Measurements from ENCODE around the gene INPP5A.
"Not testable (repeated sequence)": the region's sequence is repeated elsewhere in the genome, so short reads cannot be mapped to it uniquely, and the experiment has no call there.

Gene INPP5A

DNA sequence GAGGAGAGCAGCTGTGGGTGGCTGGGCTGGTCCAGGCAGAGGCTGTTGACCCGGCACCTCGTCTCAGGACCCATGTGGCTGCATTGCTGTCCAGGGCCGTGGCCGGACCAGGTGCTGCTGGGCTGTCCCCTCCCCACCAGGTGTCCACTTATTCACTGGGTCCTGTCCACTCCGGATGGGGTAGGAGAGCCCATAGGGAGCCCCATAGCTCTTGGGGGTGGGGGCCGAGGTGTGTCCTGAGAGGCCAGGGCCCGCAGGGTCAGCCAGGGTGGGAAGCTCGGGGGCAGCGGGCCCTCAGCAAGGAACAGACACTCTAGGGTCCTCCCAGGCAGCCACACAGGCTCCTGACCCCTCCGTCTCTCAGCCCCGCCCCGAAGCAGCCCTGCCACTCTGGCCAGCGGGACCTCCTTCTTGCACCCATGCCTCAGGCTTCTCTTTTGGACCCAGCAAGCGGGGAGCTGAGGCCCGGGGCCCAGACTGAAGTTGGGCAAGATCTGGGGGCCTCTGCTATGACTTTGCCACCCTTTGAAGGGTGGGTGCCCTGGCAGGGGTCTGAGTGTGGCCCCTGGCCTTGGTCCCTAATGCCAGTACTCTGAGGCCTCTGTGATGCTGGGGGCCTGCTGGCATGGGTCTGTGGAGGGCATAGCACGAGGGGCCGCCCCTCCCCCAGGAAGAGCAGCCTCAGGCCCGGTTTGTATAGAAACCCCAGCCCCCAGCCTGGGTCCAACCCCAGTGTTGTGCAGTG, 162.0 kb downstream of the INPP5A start:
- DNase-seq, result no peak

DNA sequence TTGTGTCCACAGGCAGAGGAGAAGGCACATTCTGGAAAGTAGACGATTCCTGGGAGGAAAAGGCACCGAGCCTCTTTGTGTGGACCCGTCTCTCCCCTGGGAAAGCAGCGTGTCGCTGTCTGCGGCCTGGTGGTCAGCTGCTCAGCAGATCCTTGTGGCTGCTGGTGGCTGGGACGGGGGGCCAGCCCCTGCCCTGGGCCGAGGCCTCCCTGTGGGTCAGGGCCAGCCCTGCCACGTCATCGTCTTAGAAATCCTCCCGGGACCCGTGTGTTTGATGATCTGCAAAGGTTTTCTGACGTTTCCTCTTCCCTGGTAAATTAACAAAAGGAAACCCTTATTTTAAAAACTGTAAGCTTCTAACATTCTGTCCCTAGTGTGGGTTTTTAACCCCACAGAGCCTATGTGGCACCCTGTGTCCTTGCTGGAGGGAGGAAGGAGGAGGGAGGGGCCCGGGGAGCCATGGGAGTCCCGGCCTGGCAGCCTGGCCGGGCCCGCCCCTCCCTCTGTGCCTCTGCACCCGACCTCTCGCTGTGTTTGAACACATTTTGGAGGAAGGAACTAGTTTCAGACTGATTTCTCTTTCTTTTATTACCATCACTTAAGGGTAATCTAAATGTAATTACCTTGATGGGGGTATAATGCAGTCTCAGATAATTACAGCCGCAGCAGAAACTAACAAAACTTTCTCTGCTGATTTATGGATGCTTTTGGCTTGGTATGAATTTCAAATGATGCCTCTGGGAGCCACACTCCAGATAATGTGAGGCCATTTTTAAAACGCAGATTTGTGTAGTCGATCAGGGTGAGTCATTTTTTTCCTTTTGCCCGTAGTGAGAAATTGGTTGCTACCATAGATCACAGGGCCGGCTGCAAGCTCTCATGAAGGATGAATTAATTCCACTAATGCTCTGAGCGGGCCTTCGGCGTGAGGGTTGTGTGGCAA, 162.8 kb downstream of the INPP5A start:
- DNase-seq, result no peak

DNA sequence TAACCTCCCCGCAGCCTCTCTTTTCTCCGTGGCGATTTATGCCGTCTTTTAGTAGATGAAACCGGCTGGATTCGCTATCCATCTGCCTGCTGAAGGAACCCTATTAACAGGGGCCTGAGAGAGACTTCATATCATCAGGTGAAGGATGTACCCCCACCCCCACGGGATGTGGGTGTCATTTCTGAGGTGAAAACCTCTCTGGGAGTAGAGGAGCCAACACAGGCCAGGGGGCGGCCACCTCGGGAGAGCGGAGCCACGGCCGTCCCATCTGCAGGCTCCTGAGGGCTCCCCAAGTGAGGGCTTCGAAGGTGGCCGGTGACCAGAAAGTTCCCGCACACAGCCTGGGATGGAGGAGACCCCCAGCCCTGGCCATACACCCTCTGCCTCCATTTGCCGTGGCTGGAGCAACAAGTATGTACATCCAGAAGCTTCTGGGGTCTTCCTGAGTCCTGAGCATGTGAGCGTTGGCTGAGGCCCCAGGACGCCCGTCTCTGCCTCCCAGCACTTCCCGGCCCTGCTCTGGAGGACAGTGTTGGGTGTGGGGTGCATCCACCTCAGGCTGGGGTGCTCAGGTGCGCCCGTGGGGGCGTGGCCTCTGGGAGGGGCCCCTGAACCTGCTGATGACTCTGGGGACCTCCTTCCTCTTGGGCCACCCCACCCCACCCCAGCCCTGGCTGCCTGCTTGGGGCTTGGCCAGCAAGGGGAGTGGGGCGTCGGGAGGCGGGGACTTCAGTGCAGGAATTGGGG, 163.7 kb downstream of the INPP5A start:
- DNase-seq, result no peak

DNA sequence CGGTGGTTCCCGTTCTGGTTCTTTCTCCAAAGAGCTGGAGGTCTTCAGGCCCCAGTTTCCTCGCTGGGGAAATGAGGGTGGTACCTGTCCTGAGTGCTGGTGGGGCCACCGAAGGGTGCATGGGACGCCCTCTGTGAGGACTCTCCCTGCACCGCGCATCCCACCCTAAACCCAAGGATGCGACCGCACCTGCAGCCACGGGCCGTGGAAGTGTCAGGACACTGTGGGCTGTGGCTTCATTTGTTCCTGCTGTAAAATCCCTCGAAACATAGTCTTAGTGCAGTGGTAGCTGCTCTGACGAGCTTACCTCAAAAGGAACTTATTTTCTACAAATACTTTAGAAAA, 164.2 kb downstream of the INPP5A start:
- no peak for DNase-seq

DNA sequence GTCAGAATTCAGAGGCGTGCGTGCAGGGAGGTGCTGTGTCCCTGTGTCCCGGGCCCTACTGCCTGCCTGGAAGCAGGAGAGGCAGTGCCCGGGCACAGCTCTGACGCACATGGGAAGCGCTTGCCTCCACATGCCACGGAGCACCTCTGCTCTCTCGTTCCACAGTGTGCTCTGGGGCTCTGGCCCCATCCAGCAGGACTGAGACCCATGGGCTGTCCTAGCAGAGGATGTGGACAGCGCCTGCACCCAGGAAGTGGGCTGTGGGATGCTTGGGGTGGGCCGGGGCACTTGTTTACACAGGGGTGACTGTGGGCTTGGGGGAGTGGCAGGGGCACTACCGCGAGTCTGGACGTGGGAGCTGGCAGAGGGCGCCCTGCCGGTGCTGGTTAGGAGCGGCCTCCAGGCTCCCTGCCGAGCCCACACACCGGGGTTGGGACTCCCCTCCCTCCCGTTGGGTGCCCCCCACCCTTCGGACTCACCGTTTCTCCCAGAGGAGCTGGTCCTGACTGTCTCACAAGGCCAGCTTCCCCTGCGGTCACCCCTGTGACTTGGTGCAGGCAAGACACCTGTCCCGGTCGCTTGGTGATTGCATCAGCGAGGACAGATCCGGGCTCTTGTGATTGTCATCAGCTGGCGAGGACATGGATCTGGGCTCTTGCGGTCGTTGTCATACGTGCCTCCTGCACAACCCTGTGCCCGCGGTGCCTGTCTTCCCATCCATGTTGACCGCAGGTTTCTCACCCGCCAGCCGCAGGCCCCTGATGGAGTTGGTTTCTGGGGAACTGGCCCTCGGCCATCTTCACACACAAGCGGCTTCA, 165.2 kb downstream of the INPP5A start:
- DNase-seq, result no peak

DNA sequence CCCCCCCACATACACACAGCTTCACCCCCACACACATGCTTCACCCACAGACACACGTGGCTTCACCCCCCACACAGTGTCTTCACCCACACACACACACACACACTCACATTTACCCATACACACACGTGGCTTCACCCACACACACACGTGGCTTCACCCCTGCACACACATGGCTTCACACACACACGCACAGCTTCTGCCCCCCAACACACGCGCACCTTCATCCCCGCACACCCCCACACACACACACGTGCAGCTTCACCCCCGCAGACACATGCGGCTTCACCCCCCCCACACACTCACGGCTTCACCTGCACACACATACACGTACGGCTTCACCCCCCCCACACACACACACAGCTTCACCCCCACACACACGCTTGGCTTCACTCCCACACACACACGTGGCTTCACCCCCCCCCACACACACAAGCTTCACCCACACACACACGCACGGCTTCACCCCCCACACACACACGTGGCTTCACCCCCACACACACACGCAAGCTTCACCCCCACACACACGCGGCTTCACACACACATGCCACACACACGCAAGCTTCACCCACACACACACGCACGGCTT, 165.9 kb downstream of the INPP5A start:
- no peak for DNase-seq

DNA sequence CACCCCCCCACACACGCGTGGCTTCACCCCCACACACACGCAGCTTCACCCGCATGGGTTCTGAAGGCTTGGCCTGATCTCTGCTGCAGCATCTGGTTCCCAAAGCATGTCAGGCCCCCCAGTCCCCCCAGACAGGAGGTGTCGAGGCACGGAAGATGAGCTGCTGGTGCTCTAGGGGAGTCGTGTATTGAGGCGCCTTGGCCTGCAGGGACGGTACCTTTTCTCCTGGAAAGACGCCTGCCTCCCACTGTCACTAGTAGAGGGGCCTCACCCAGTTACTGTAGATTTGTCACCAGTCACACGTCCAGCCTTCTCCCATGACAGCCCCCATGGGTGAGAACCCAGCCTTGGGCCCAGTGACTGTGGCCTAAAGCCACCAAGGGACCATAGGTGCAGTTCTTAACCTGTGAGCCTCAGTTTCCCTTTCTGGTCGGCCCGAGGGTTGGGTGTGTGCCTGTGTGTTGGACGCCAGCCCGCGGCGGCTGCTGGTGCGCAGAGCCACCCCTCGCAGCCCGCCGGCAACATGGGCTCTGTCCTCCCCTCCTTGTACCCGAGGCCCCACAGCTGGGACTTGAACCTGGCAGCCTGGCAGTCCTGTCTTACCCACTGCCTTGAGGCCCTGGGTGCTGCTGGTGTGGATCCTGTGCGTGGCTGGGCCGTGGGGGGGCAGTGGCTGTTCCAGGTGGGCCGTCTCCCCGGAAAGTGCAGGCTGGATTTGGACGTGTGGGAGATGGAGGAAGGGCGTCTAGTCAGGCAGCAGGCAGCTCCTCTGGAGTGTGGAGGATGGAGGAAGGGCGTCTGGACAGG, 166.6 kb downstream of the INPP5A start:
- no peak for DNase-seq

DNA sequence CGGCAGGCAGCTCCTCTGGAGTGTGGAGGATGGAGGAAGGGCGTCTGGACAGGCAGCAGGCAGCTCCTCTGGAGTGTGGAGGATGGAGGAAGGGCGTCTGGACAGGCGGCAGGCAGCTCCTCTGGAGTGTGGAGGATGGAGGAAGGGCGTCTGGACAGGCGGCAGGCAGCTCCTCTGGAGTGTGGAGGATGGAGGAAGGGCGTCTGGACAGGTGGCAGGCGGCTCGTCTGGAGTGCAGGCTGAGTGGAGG, 167.2 kb downstream of the INPP5A start:
- DNase-seq, result not testable (repeated sequence)

DNA sequence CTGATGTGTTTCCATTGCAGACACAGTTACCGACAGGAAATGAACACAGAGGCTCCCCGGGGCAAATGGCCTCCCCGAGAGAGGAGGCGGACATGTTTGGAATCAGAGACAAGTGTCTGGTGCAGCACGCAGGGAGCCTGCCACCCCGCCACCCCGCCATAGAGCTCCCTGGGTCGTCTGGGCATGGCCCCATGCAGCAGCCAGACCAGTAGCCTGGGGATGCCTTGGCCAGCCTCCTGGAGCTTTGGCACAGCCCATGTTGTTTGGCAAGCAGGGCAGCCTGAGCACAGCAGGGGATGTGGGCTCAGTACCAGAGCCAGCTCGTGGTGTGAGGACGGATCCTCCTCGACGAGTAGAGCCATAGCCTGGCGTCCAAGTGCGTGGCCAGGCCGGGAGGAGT, 167.6 kb downstream of the INPP5A start:
- peak; percentile 32 for DNase-seq

DNA sequence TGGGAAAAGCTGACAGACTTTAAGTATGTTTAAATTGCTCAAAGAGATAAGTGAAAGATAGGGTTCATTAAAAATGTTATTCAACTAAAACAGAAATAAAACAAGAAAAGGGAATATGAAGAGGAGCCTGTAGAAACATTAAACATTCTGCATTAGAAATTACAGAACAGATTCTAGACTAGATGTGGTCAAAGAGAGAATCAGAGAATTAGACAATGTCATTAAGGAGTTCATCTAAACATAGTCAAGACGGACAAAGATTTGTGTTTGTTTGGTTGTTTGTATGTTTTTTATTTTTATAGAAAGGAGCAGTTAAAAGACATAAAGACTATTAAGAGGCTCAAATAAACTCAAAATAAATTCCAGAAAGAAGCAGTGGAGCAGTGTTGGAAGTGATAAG, 168.4 kb downstream of the INPP5A start:
- no peak for DNase-seq

DNA sequence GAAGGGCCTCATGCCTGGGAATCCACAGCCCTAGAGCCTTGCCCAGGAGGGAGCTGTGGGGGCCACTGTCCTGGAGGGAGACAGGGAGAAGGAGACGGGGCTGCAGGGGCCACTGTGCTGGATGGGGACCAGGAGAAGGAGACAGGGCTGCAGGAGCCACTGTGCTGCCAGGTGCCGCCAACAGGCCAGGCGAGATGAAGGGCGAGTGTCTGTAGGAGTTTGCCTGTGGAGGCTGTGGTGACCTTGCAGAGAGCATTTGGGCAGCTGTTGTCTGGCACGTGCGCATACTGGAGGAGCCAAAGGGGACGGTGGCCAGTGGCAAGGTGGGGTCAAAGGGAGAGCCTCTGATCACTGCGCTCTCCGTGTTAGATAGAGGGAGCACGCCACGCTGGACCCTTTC, 169.1 kb downstream of the INPP5A start:
- DNase-seq, result no peak

DNA sequence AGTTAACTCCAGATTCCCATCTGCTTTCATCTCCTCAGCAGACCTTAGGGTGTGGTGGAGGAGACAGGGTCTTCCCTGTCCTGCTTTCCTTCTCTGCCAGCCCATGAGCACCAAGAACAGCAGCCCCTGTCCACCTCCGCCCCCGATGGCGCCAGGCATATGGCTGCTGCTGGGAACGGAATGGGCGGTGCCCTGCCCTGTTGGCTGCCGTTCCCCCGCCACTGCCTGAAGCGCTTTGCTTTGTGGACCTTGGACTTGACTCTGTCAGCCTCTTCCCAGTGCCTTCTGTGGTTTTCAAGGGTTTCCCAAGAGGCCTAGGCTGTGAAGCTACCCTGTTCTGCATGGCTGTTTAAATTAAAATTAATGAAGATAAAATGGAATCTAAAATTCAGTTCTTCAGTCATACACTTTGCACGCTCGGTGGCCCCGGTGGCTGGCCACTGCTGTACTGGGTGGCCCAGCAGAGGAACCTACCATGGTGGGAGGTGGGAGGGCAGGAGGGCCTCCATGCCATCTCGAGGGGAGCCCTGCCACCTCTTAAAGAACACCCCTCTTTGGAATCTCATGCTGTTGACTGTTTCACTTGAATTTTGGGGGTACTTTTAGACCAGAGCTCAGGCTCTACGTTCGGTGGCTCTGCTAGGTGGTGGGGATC, 169.7 kb downstream of the INPP5A start:
- no peak for DNase-seq

DNA sequence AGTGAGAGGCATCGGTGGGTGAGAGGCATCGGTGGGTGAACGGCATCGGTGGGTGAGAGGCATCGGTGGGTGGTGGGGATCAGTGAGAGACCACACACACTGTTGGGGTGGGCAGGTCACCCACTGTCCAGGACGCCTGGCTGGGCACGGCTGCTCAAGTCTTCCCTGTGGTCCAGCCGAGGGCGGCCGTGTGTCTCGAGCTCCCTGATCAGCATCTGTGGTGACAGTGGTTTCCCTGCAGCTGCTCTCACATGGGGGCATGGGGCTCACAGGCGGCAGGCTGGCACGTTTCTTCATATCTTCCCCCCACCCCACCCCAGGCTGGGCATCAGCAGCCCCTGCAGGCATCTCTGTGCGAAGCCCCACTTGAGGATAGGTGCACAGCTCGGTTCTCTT, 170.2 kb downstream of the INPP5A start:
- DNase-seq, result no peak

DNA sequence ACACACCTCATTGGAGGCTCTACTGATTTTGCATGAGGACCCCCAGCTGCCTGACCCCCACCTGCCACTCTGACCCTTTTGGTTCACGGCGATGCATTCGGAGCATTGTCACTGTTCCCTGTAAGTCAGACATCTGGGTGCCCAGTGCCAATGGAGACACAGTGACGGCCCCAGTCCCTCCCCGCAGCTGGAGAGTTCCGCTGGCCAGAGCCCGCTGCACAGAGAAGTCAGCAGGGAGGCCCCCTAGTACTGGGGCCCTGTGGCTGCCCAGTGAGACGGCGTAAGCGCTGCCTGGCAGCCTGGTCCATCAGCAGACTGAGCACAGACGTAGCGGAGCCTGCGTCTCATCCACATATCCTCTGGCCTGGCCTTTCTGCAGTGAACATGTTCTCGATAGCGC, 170.9 kb downstream of the INPP5A start:
- peak; percentile 71 for DNase-seq

DNA sequence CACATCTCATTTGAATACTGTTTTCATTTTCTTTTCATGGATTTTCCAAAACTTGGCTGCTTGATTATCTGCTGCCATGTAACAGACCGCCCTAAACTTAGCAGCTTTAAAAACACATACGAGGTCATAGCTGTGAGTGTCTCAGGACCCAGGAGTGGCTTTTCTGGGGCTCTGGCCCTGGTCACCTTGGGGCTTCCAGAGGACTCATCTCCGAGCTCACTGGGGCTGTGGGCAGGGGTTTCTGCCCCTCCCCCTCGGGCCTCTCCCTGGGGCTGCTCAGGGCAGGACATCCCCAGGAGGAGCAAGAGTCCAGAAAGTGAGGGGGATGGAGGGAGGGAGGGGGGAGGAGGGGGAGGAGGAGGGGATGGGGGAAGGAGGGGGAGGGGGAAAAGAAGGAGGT, 171.3 kb downstream of the INPP5A start:
- DNase-seq, result no peak

DNA sequence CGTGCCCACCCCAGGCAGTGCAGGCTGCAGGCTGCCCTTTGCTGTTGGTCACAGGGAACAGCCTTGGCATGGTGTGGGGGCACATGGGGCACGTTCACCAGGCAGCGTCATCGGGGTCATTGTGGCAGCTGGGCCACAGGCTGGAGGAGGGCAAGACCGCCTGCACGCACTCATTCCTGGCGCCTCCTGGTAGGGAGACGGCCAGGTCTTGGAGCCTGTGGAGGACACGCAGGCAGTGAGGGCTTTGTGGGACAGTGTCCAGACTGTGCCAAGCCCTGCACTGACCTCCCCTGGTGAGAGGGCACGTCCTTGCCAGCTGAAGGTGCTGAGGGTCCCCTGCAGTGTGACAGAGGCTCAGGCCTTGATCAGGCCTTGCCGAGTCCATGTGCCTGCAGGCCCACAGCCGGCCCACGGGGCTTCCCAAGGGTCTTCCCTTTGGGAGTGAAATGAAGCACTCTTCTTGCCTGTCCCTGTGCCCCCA, 171.9 kb downstream of the INPP5A start:
- no peak for DNase-seq

DNA sequence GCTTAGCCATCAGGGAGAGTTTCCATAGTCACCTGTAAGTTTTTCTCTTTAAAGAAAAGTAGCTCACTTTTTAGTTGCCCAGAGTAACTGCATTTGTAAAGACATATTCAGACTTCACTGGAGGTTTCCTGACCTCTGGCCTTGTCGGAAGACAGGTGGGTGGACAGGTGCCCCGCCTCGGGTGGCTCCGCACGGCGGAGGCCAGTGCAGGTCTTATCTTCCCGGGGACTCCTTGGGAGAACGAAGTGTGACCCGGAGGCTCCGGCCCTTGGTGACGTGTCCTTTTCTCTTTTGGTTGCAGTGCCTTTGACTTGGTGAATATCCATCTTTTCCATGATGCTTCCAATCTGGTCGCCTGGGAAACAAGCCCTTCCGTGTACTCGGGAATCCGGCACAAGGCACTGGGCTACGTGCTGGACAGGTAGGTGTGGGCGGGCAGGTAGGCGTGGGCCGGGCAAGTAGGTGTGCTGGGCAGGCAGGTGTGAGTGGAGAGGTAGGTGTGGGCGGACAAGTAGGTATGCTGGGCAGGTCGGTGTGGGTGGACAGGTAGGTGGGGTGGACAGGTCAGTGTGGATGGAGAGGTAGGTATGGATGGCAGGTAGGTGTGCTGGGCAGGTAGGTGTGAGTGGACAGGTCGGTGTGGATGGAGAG, 172.6 kb downstream of the INPP5A start:
- no peak for DNase-seq

DNA sequence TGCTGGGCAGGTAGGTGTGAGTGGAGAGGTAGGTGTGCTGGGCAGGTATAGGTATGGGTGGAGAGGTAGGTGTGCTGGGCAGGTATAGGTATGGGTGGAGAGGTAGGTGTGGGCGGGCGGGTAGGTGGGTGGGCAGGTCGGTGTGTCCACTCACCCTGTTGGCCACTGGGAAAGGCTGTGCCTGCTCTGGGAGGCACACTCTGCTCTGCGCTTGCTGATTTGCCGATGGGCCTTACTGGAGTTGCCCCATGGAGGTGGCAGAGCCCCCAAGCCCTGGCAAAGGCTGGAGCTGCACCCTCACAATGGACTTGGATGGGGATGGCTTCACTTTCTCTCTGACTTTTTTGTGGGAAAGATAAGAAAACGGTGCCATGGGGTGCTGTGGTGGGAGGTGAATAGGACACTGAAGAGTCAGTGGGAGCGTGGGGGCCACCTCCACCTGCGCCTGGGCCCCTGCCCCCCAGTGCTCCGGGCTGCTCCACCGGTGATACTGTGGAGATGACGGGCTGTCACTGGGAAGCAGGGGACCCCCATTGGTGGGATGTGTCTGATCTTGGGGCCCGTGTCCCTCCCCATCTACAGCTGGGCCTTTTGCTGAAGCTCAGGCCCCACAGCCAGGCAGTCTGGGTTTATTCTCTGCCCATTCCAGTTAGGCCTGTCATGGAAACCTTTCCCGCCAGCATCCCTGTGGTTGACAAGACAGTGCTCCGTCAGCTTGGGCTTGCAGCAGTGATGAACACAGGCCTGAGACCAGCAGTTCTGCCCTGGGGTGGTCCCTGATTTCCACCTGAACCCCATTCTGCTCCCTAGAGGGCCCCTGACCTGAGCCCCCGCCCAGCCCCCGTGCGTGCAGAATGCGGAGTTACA, 173.4 kb downstream of the INPP5A start:
- no peak for DNase-seq

DNA sequence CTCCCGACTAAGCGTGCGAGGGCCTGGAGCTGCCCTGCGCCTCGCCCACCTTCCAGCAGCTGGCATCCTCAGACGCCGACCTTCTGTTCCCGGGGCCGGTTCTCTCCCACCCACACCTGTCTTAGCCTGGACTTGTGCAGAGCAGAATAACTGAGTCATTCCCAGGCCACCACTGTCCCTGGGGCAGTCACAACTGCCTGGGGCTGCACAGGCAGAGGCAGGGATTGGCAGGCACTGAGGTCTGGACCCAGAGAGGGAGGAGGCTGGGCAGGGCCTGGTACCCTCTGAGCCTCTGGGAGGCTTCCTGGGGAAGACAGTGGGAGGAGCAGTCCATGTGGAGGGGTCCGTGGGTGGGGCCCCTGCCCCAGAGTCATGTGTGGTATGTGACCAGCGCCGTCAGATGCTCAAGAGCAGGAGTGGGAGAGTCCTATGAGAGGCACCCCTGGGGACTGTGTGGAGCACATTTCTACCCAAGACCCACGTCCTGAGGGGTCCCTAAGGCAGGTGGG, 174.1 kb downstream of the INPP5A start:
- no peak for DNase-seq

Measured in midbrain (tissue), 1 donor.